B cell (primary cell): Measurements from ENCODE around the gene ANKRD33B.

ENCODE experiments used
- CTCF ChIP-seq: fragments of 200-600 bp; IDR thresholded peaks from one replicate; pipeline ENCODE4 v1.8.0; 2022; ENCODE audit warnings: antibody characterized with exemption, mild to moderate bottlenecking
- EZH2 ChIP-seq: IDR thresholded peaks from 2 replicates; pipeline ENCODE4 v1.6.1; 2012; ENCODE audit warnings: borderline replicate concordance, low read depth, mild to moderate bottlenecking, moderate library complexity, low read length; ENCODE audit not compliant: insufficient read depth, poor library complexity, severe bottlenecking

- no peak for TF ChIP-seq CTCF
- TF ChIP-seq EZH2: no peak
Observed at GRCh38 chr5:10533226-10533625, 30.6 kb upstream of the ANKRD33B start.
